Lung (tissue), 16 donors: ENCODE measurements around the gene CWC27. TPM values are rescaled to one million over a fixed set of nuclear protein-coding genes. Genes with fewer than 3 reads are reported as not detected.

Experiments
- ATAC-seq: fragments of 200-7000 bp; cut with Tn5 transposase; one replicate; pipeline ENCODE4 v1.9.1; 2020; ENCODE audit warnings: moderate number of reproducible peaks; ENCODE audit not compliant: insufficient read depth, low FRiP score
- DNase-seq, 3 donors: peaks; one replicate each; pipeline ENCODE4 v3.0.0-alpha.2; 2013 to 2017
- H3K27ac ChIP-seq, 2 donors: one replicate each; pipeline ENCODE4 v1.5.1; 2013; ENCODE audit warnings: mild to moderate bottlenecking in 2 of 2, moderate library complexity in 2 of 2, control low read depth in 1 of 2, inconsistent platforms in 1 of 2, low read depth in 1 of 2, low read length in 1 of 2
- H3K27me3 ChIP-seq, 3 donors: one replicate each; pipeline ENCODE4 v1.5.1; 2013; ENCODE audit warnings: low read length in 2 of 3; ENCODE audit not compliant: control insufficient read depth in 3 of 3, insufficient read depth in 3 of 3
- H3K36me3 ChIP-seq, 4 donors: one replicate each; pipeline ENCODE4 v1.5.1; 2013; ENCODE audit warnings: low read length in 4 of 4, mild to moderate bottlenecking in 1 of 4, moderate library complexity in 1 of 4; ENCODE audit not compliant: control insufficient read depth in 4 of 4, insufficient read depth in 4 of 4
- H3K4me1 ChIP-seq, 5 donors: one replicate each; pipeline ENCODE4 v1.5.1; 2013; ENCODE audit warnings: low read length in 5 of 5, mild to moderate bottlenecking in 2 of 5, moderate library complexity in 1 of 5; ENCODE audit not compliant: control insufficient read depth in 5 of 5, insufficient read depth in 5 of 5
- H3K4me3 ChIP-seq: one replicate; pipeline ENCODE4 v1.5.1; 2013; ENCODE audit warnings: mild to moderate bottlenecking, control low read depth, moderate library complexity
- H3K9ac ChIP-seq, 2 donors: one replicate each; pipeline ENCODE4 v1.5.1; 2013; ENCODE audit warnings: low read length in 2 of 2, control low read depth in 1 of 2; ENCODE audit not compliant: insufficient read depth in 1 of 2
- H3K9me3 ChIP-seq, 4 donors: one replicate each; pipeline ENCODE4 v1.5.1; 2013; ENCODE audit warnings: low read length in 3 of 4, mild to moderate bottlenecking in 1 of 4, moderate library complexity in 1 of 4; ENCODE audit not compliant: control insufficient read depth in 4 of 4, insufficient read depth in 3 of 4
- CTCF ChIP-seq: IDR thresholded peaks from 2 replicates; pipeline ENCODE4 v1.5.1; 2012; ENCODE audit warnings: mild to moderate bottlenecking; ENCODE audit errors: control extremely low read depth, extremely low read depth
- WGBS, 2 donors: extraction: QIAGEN DNeasy Blood & Tissue Kit; methylation state at CpG; one replicate each; pipeline ENCODE4 v1.1.7; 2013; 5-methylcytosine and 5-hydroxymethylcytosine counted together
- long read RNA-seq, 5 donors: transcript quantifications; one replicate each; lab custom pipeline, GENCODE V29; 2026
- polyA plus RNA-seq, 2 donors: library from polyadenylated mRNA; stranded (reverse); fragments of 200-250 nt; gene quantifications; one replicate each; pipeline ENCODE4 v1.2.1, GENCODE V29; 2013
- total RNA-seq, 2 donors: library from RNA; depleted of rRNA in 1 of 2; stranded (reverse); fragments of >200 nt in 1 of 2; gene quantifications; one replicate each; pipeline ENCODE4 v1.2.1, GENCODE V29; 2014 to 2021
- donor health status: control.
- donor health status: control.
- donor health status: Bipolar disorder and iron deficiency.
- donor health status: healthy.
- donor health status: DM: yes; HTN: yes; CAD: no.

The CWC27 gene
- total RNA-seq (10 to 100 TPM; 17.1 to 21.2 TPM), polyA plus RNA-seq (10 to 100 TPM; 12.0 to 16.3 TPM)
- long read RNA-seq, donor 1, partial matches to known transcripts, result 0 of 1 reads
- long read RNA-seq, donor 1, other reads (novel, unspliced or antisense), result 0 of 1 reads
- long read RNA-seq, donor 2, partial matches to known transcripts, result 0 of 2 reads
- long read RNA-seq, donor 2, other reads (novel, unspliced or antisense), result 0 of 2 reads
- long read RNA-seq, donor 3, partial matches to known transcripts, result 5 of 6 reads
- long read RNA-seq, donor 3, other reads (novel, unspliced or antisense), result 0 of 6 reads
- long read RNA-seq, donor 4, result 0 reads
- long read RNA-seq, donor 5, partial matches to known transcripts, result 6 of 8 reads
- long read RNA-seq, donor 5, other reads (novel, unspliced or antisense), result 0 of 8 reads

GRCh38 chr5:64768358-64769312 is at the start of gene CWC27, which contains the start of gene SREK1IP1:
CWC27 (plus strand) TSS chr5:64768930; CDS start chr5:64769147, 217 bp downstream.
SREK1IP1 (minus strand) TSS chr5:64768691; CDS start chr5:64768517, 174 bp downstream.
- Histone ChIP-seq H3K9me3 (no peaks in the 10 kb centered on the region), H3K4me3 (peak within 1 kb of the TSS; percentile 98), H3K27me3 (no peaks in the 10 kb centered on the region), H3K9ac (peak within 1 kb of the TSS; percentile 92 to 99), H3K36me3 (peaks cover 0 to 9% (median 4%) of the 10 kb centered on the region in 4 donors), H3K4me1 (peaks cover 8 to 28% (median 15%) of the 10 kb centered on the region in 5 donors), H3K27ac (peak within 1 kb of the TSS; percentile 78 to 90)
- ATAC-seq (peak; percentile 98), DNase-seq (peak; percentile 91 to 96 (median 96))
- 0% methylated on average over 48 of the region's 48 CpGs for WGBS, 2 donors
- TF ChIP-seq CTCF, result no peak

- no peak for ATAC-seq
- WGBS, 2 donors, result 77 to 99% methylated on average over 3 of the region's 3 CpGs
Observed at GRCh38 chr5:64722588-64722987, 46.1 kb upstream of the CWC27 start.

GRCh38 chr5:64727150-64727549 is 41.6 kb upstream of the CWC27 start:
- Histone ChIP-seq H3K27me3 (no peaks in the 10 kb centered on the region), H3K9me3 (no peaks in the 10 kb centered on the region), H3K9ac (no peak overlapping the region), H3K4me1 (no peaks in the 10 kb centered on the region), H3K4me3 (no peak overlapping the region), H3K36me3 (peaks cover 2 to 16% (median 8%) of the 10 kb centered on the region in 4 donors), H3K27ac (no peak overlapping the region)
- 82 to 90% methylated on average over 2 of the region's 2 CpGs for WGBS, 2 donors
- DNase-seq (no peak), ATAC-seq (no peak)
- no peak for TF ChIP-seq CTCF

More at GRCh38 chr5:64722588-64722987, 46.1 kb upstream of the CWC27 start:
- H3K4me1 ChIP-seq, result no peaks in the 10 kb centered on the region
- no peak for DNase-seq
- peaks cover 4 to 13% (median 7%) of the 10 kb centered on the region in 4 donors for H3K36me3 ChIP-seq
- H3K27me3 ChIP-seq, result no peaks in the 10 kb centered on the region
- H3K4me3 ChIP-seq, result no peak overlapping the region
- H3K9ac ChIP-seq, result no peak overlapping the region
- H3K27ac ChIP-seq, result no peak overlapping the region
- TF ChIP-seq CTCF, result no peak
- no peaks in the 10 kb centered on the region for H3K9me3 ChIP-seq
